DND-41 (cell line): ENCODE results near the gene ZDHHC11B.
"Not testable (repeated sequence)": the region's sequence is repeated elsewhere in the genome, so short reads cannot be mapped to it uniquely, and the experiment has no call there.

Experiments
- EZH2 ChIP-seq: IDR thresholded peaks from 3 replicates; pipeline ENCODE4 v1.6.1; 2012; ENCODE audit warnings: borderline replicate concordance, low read depth, mild to moderate bottlenecking, moderate library complexity, low read length, inconsistent platforms; ENCODE audit not compliant: severe bottlenecking
- TF ChIP-seq, protein P1 (sequence below): IDR thresholded peaks from 2 replicates; pipeline ENCODE4 v1.5.1; 2012; ENCODE audit warnings: borderline replicate concordance, low read length, moderate library complexity, mild to moderate bottlenecking; ENCODE audit not compliant: poor library complexity, severe bottlenecking; ENCODE audit errors: extremely low read depth

DNA sequence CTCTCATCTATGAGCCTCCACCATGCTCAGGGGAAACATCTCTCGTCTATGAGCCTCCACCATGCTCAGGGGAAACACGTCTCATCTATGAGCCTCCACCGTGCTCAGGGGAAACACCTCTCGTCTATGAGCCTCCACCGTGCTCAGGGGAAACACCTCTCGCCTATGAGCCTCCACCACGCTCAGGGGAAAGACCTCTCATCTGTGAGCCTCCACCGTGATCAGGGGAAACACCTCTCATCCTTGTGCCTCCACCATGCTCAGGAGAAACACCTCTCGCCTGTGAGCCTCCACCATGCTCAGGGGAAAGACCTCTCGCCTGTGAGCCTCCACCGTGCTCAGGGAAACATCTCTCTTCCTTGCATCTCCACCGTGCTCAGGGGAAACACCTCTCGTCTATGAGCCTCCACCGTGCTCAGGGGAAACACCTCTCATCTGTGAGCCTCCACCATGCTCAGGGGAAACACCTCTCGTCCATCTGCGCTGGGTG lies 30.3 kb downstream of the ZDHHC11B start:
- TF ChIP-seq, protein P1, sequence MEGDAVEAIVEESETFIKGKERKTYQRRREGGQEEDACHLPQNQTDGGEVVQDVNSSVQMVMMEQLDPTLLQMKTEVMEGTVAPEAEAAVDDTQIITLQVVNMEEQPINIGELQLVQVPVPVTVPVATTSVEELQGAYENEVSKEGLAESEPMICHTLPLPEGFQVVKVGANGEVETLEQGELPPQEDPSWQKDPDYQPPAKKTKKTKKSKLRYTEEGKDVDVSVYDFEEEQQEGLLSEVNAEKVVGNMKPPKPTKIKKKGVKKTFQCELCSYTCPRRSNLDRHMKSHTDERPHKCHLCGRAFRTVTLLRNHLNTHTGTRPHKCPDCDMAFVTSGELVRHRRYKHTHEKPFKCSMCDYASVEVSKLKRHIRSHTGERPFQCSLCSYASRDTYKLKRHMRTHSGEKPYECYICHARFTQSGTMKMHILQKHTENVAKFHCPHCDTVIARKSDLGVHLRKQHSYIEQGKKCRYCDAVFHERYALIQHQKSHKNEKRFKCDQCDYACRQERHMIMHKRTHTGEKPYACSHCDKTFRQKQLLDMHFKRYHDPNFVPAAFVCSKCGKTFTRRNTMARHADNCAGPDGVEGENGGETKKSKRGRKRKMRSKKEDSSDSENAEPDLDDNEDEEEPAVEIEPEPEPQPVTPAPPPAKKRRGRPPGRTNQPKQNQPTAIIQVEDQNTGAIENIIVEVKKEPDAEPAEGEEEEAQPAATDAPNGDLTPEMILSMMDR, result not testable (repeated sequence)
- TF ChIP-seq EZH2, result not testable (repeated sequence)
